Kidney glomerular epithelial cell (primary cell): Measurements from ENCODE around the gene RAB3GAP1.
A peak's percentile ranks its signal among the peaks of the same experiment; 100 is the strongest.
"Not testable (repeated sequence)": the region's sequence is repeated elsewhere in the genome, so short reads cannot be mapped to it uniquely, and the experiment has no call there.

Experiments
- DNase-seq: peaks from one replicate; lab custom pipeline; 2025; lab: John Stamatoyannopoulos, UW

RAB3GAP1 gene

GRCh38 chr2:135055182-135055786 lies 3.2 kb downstream of the RAB3GAP1 start:
- peak; percentile 27 for DNase-seq

- DNase-seq: no peak
These were observed 4.7 kb downstream of the RAB3GAP1 start for GRCh38 chr2:135056790-135057189.

- no peak for DNase-seq
These were observed 7.5 kb downstream of the RAB3GAP1 start for GRCh38 chr2:135059577-135059976.

- no peak for DNase-seq
These were observed 11.1 kb downstream of the RAB3GAP1 start for GRCh38 chr2:135063210-135063609.

GRCh38 chr2:135064149-135064548 lies 12.1 kb downstream of the RAB3GAP1 start:
- no peak for DNase-seq

GRCh38 chr2:135066710-135067109 lies 14.6 kb downstream of the RAB3GAP1 start:
- peak; percentile 4 for DNase-seq

- no peak for DNase-seq
These were observed 20.3 kb downstream of the RAB3GAP1 start for GRCh38 chr2:135072125-135072997.

- DNase-seq: no peak
These were observed 22.1 kb downstream of the RAB3GAP1 start for GRCh38 chr2:135074216-135074615.

GRCh38 chr2:135076556-135076955 lies 24.5 kb downstream of the RAB3GAP1 start:
- no peak for DNase-seq

GRCh38 chr2:135078417-135078816 lies 26.3 kb downstream of the RAB3GAP1 start:
- no peak for DNase-seq

- no peak for DNase-seq
These were observed 34.1 kb downstream of the RAB3GAP1 start for GRCh38 chr2:135086222-135086621.

GRCh38 chr2:135089597-135089996 lies 37.5 kb downstream of the RAB3GAP1 start:
- not testable (repeated sequence) for DNase-seq

GRCh38 chr2:135091681-135092080 lies 39.6 kb downstream of the RAB3GAP1 start:
- no peak for DNase-seq

GRCh38 chr2:135093193-135093592 lies 41.1 kb downstream of the RAB3GAP1 start:
- DNase-seq: no peak

- DNase-seq: no peak
These were observed 41.7 kb downstream of the RAB3GAP1 start for GRCh38 chr2:135093670-135094330.

GRCh38 chr2:135094508-135094907 lies 42.4 kb downstream of the RAB3GAP1 start:
- no peak for DNase-seq

GRCh38 chr2:135095591-135095990 lies 43.5 kb downstream of the RAB3GAP1 start:
- DNase-seq: no peak

GRCh38 chr2:135096665-135097446 lies 44.8 kb downstream of the RAB3GAP1 start:
- no peak for DNase-seq

- no peak for DNase-seq
These were observed 45.6 kb downstream of the RAB3GAP1 start for GRCh38 chr2:135097532-135098231.

- DNase-seq: no peak
These were observed 47.9 kb downstream of the RAB3GAP1 start for GRCh38 chr2:135099802-135100483.

- no peak for DNase-seq
These were observed 51.8 kb downstream of the RAB3GAP1 start for GRCh38 chr2:135103843-135104242.
